Subcutaneous adipose tissue (tissue), 4 donors: ENCODE measurements around the gene RFT1. TPM values are rescaled to one million over a fixed set of nuclear protein-coding genes. Genes with fewer than 3 reads are reported as not detected.

Experiments
- CTCF ChIP-seq: fragments of 450-650 bp; IDR thresholded peaks from one replicate; pipeline ENCODE4 v1.5.1; 2016; ENCODE audit warnings: low read depth, mild to moderate bottlenecking, control low read depth, antibody characterized with exemption, moderate library complexity
- total RNA-seq, 4 donors: library from RNA; depleted of rRNA; stranded (reverse); fragments of >200 nt; gene quantifications; one replicate each; pipeline ENCODE4 v1.1.0, GENCODE V29; 2016

The RFT1 gene
- total RNA-seq, 4 donors from 2014 or later, result 8.1 to 12.7 (median 10.7) TPM

- TF ChIP-seq CTCF, result no peak
Observed at GRCh38 chr3:53151465-53151864, 21.2 kb upstream of the RFT1 start.

GRCh38 chr3:53150247-53151085, 20.2 kb upstream of the RFT1 start:
- TF ChIP-seq CTCF, result no peak

- TF ChIP-seq CTCF, result no peak
Observed at GRCh38 chr3:53149699-53150098, 19.5 kb upstream of the RFT1 start.

- no peak for TF ChIP-seq CTCF
Observed at GRCh38 chr3:53149006-53149690, 18.9 kb upstream of the RFT1 start.

GRCh38 chr3:53147903-53148400, 17.7 kb upstream of the RFT1 start:
- TF ChIP-seq CTCF, result no peak

- TF ChIP-seq CTCF, result no peak
Observed at GRCh38 chr3:53147151-53147902, 17.1 kb upstream of the RFT1 start.
